Left lobe of liver (tissue), 2 donors: Measurements from ENCODE around the gene BTBD9. TPM values are rescaled to one million over a fixed set of nuclear protein-coding genes. Genes with fewer than 3 reads are reported as not detected.

Experiments
- ATAC-seq: fragments of 200-7000 bp; cut with Tn5 transposase; one replicate; pipeline ENCODE4 v1.9.1; 2020; ENCODE audit warnings: mild to moderate bottlenecking, moderate library complexity
- DNase-seq: peaks from one replicate; pipeline ENCODE4 v3.0.0-alpha.2; 2020; ENCODE audit warnings: low spot score
- total RNA-seq: library from RNA; stranded (reverse); gene quantifications from one replicate; pipeline ENCODE4 v1.2.1, GENCODE V29; 2021
- donor health status: DM: no; HTN: no; CAD: no; lungs with moderate emphysema.
- donor health status: DM: no; HTN: yes; CAD: no.

The BTBD9 gene
- 4.7 TPM for total RNA-seq

- DNase-seq: peak; percentile 84
- peak; percentile 93 for ATAC-seq
These were observed at the start of gene BTBD9 for GRCh38 chr6:38639498-38640215. TSS of gene BTBD9 (minus strand) at chr6:38639929.

GRCh38 chr6:38688579-38689087 lies 48.9 kb upstream of the BTBD9 start:
- DNase-seq: peak; percentile 54

GRCh38 chr6:38687549-38687948 lies 47.8 kb upstream of the BTBD9 start:
- DNase-seq (no peak), ATAC-seq (no peak)

More at GRCh38 chr6:38688579-38689087, 48.9 kb upstream of the BTBD9 start:
- peak; percentile 66 for ATAC-seq

- ATAC-seq: peak; percentile 84
- peak; percentile 65 for DNase-seq
These were observed 47.3 kb upstream of the BTBD9 start for GRCh38 chr6:38687043-38687353.

- no peak for DNase-seq
- ATAC-seq: peak; percentile 35
These were observed 46.7 kb upstream of the BTBD9 start for GRCh38 chr6:38686270-38687042.

- ATAC-seq: no peak
These were observed 45.2 kb upstream of the BTBD9 start for GRCh38 chr6:38684904-38685303.

GRCh38 chr6:38684237-38684636 lies 44.5 kb upstream of the BTBD9 start:
- DNase-seq (no peak), ATAC-seq (no peak)

More at GRCh38 chr6:38684904-38685303, 45.2 kb upstream of the BTBD9 start:
- DNase-seq: no peak

- ATAC-seq (no peak), DNase-seq (no peak)
These were observed 42.1 kb upstream of the BTBD9 start for GRCh38 chr6:38681850-38682249.

GRCh38 chr6:38679668-38680067 lies 39.9 kb upstream of the BTBD9 start:
- ATAC-seq (no peak), DNase-seq (no peak)

GRCh38 chr6:38678178-38678760 lies 38.5 kb upstream of the BTBD9 start:
- ATAC-seq (no peak), DNase-seq (no peak)

- no peak for ATAC-seq
- DNase-seq: no peak
These were observed 37.3 kb upstream of the BTBD9 start for GRCh38 chr6:38676974-38677544.

- no peak for DNase-seq
- peak; percentile 15 for ATAC-seq
These were observed 36.7 kb upstream of the BTBD9 start for GRCh38 chr6:38676236-38676973.

- ATAC-seq: peak; percentile 46
- DNase-seq: no peak
These were observed 33.9 kb upstream of the BTBD9 start for GRCh38 chr6:38673397-38674165.

- DNase-seq (no peak), ATAC-seq (peak; percentile 93)
These were observed 32.2 kb upstream of the BTBD9 start for GRCh38 chr6:38671885-38672467.

- DNase-seq: no peak
- ATAC-seq: no peak
These were observed 18.9 kb upstream of the BTBD9 start for GRCh38 chr6:38658418-38659167.

- DNase-seq (no peak), ATAC-seq (no peak)
These were observed 17.2 kb upstream of the BTBD9 start for GRCh38 chr6:38656896-38657295.

- no peak for DNase-seq
- no peak for ATAC-seq
These were observed 14.5 kb upstream of the BTBD9 start for GRCh38 chr6:38654263-38654662.

GRCh38 chr6:38651121-38651784 lies 11.5 kb upstream of the BTBD9 start:
- DNase-seq (no peak), ATAC-seq (no peak)
